ENCODE data around the gene PPM1F. TPM values are rescaled to one million over a fixed set of nuclear protein-coding genes. Genes with fewer than 3 reads are reported as not detected.

Gene PPM1F
- total and polyA plus RNA-seq, 10 of the 15 experiments (the other 5 are each of a cell fraction or from before 2014, with no cell fraction given), result 0.55 to 26.3 (median 9.7) TPM

GRCh38 chr22:21927174-21927823 lies 25.3 kb downstream of the PPM1F start (continued):
- TF ChIP-seq ZNF592 (IDR thresholded peaks at IDR 0.05) (no peak), ZNF384 (IDR thresholded peaks at IDR 0.05; ENCODE audit: borderline replicate concordance, low read depth, low read length) (no peak), ZNF24 (IDR thresholded peaks at IDR 0.05) (no peak), ESRRA (IDR thresholded peaks at IDR 0.05; ENCODE audit: low read length) (no peak), ATF7 (IDR thresholded peaks at IDR 0.05; ENCODE audit: low read depth) (no peak), SKIL (IDR thresholded peaks at IDR 0.05; ENCODE audit: low read depth, poor library complexity, severe bottlenecking) (no peak), ZNF274 (IDR thresholded peaks at IDR 0.05; ENCODE audit: insufficient read depth, insufficient read length) (no peak), SREBF2 (IDR thresholded peaks at IDR 0.05; ENCODE audit: low read length) (no peak), FOXM1 (IDR thresholded peaks at IDR 0.05; ENCODE audit: low read depth, low read length) (no peak), HSF1 (IDR thresholded peaks at IDR 0.05; ENCODE audit: low read depth, low read length) (no peak), JUNB (IDR thresholded peaks at IDR 0.05) (no peak)

Measured in GM12878 (cell line).